ENCODE data around the gene RHBDD3. TPM values are rescaled to one million over a fixed set of nuclear protein-coding genes. Genes with fewer than 3 reads are reported as not detected.

Gene RHBDD3
- polyA plus RNA-seq, 3 donors: 4.0 to 11.1 (median 4.8) TPM

DNA sequence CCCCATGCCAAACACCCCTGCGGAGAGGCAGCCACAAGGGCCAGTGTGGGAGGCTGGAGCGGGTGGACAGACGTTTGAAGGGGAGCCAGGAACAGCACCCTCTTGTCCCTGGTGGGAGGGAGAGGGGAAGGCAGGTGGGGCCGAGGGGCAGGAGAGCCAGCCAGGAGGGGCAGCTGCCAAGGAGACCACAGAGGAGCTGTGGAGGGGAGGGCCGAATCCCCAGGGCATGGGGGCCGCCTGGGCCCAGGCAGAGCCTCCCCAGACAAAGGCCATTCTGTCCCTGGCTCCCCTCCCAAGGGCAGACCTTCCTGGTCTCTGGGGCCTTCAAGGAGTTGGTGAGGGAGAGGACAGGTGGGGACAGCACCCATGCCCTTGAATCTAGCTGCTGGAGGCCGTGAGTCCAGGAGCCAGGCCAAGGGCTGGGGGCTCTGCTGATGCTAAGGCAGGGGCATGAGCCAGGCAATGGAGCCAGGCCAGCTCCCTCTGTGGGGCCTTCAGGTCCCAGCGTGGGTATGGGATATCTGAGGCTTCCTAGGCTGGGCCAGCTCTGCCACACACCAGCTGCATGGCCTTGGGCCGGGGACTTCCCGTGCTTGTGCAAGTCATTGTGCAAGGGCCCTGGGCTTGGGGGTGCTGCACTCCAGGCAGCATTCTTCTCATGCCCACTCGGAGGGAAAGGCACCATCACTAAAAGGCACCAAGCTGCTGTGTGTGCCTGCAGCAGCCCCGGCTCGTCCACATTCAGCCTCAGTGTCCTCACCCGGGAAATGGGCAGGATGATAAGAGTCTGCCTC lies 50.7 kb downstream of the RHBDD3 start:
- Histone ChIP-seq H3K27me3 (ENCODE audit: control insufficient read depth in 2 of 2, insufficient read depth in 2 of 2, low read length in 2 of 2) (no peaks in the 10 kb centered on the region), H3K4me2 (replicated peaks; ENCODE audit: extremely low read depth, low read length, poor library complexity, severe bottlenecking) (no peak overlapping the region), H3K9ac (ENCODE audit: insufficient read depth, low read length, poor library complexity, severe bottlenecking) (no peak overlapping the region), H3K36me3 (replicated peaks in 1 of 2; ENCODE audit: control insufficient read depth in 1 of 2, insufficient read depth in 2 of 2, low read length in 2 of 2) (no peaks in the 10 kb centered on the region), H3K27ac (ENCODE audit: low read depth in 1 of 2, low read length in 2 of 2) (no peak overlapping the region), H4K20me1 (ENCODE audit: insufficient read depth, low read length) (no peaks in the 10 kb centered on the region), H3K4me1 (ENCODE audit: control insufficient read depth in 1 of 2, insufficient read depth in 2 of 2, low read length in 2 of 2) (peaks cover 8% of the 10 kb centered on the region in 2 donors), H3K79me2 (ENCODE audit: insufficient read depth, low read length) (no peaks in the 10 kb centered on the region), H3K4me3 (replicated peaks in 1 of 3; ENCODE audit: low read depth in 2 of 3, low read length in 3 of 3) (no peak overlapping the region), H2AFZ (ENCODE audit: insufficient read depth, low read depth, low read length, poor library complexity, severe bottlenecking) (no peak overlapping the region), H3K9me3 (replicated peaks in 1 of 2; ENCODE audit: control insufficient read depth in 1 of 2, insufficient read depth in 1 of 2, low read length in 2 of 2) (no peaks in the 10 kb centered on the region)
- intact Hi-C loops (cut with micrococcal nuclease): no loop called here
- Mint-ChIP-seq H3K27ac (peak overlapping the region in 2 of 7 donors; percentile 44 to 63), H3K4me3 (no peak overlapping the region), H3K4me1 (peaks cover 8% of the 10 kb centered on the region), H3K27me3 (ENCODE audit: low read depth in 3 of 3) (peaks cover 0 to 5% (median 4%) of the 10 kb centered on the region in 3 donors), H3K9me3 (no peaks in the 10 kb centered on the region), H3K36me3 (no peaks in the 10 kb centered on the region)
- peak; percentile 10 to 73 (median 38) for DNase-seq
- TF ChIP-seq, protein P1, sequence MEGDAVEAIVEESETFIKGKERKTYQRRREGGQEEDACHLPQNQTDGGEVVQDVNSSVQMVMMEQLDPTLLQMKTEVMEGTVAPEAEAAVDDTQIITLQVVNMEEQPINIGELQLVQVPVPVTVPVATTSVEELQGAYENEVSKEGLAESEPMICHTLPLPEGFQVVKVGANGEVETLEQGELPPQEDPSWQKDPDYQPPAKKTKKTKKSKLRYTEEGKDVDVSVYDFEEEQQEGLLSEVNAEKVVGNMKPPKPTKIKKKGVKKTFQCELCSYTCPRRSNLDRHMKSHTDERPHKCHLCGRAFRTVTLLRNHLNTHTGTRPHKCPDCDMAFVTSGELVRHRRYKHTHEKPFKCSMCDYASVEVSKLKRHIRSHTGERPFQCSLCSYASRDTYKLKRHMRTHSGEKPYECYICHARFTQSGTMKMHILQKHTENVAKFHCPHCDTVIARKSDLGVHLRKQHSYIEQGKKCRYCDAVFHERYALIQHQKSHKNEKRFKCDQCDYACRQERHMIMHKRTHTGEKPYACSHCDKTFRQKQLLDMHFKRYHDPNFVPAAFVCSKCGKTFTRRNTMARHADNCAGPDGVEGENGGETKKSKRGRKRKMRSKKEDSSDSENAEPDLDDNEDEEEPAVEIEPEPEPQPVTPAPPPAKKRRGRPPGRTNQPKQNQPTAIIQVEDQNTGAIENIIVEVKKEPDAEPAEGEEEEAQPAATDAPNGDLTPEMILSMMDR (IDR thresholded peaks at IDR 0.05): no peak
- WGBS (ENCODE audit: insufficient coverage): 51% methylated on average over 9 of the region's 14 CpGs

DNA sequence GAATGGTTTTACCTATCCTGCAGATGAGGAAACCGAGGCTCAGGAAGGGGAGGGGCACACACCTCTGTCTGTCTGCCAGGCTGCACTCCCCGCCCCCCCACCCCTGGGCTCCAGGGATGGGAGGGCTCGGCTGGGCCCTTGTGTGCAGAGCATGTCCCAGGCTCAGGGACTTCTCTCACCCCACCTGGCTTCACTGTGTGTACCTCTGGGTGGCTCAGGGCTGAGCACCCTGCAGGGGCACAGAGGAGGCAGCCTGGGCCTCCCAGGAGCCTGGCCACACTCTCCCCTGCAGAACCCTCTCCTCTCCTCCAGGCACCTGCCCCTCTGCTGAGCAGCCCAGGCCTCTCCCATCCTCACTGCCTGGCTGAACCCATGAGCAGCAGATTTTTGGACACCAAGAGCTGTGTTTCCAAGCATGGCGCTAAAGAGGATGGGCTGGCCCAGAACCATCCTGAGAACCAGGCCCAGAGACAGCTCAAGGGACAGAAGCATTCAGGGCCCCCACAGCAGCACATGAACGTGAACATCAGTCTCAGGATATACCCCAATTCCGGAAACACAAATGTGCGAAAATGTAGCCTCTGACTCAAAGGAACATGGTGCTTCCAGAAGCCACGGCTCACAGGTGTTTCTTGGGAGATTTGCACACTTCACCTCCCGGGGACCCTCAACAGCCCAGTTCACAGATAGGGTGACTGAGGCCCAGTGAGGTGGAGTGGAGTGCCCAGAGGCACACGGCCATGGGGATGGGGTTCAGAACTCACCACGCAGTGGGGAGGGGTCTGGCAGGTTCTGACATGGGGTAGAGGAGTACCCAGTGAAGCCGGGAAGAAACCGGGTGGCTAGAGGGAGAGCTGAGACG lies 51.5 kb downstream of the RHBDD3 start:
- peak overlapping the region in 2 of 7 donors; percentile 44 to 63 for H3K27ac Mint-ChIP-seq
- no peaks in the 10 kb centered on the region for H3K79me2 ChIP-seq (ENCODE audit: insufficient read depth, low read length)
- no peak overlapping the region for H3K4me3 Mint-ChIP-seq
- no peaks in the 10 kb centered on the region for H3K36me3 ChIP-seq (replicated peaks in 1 of 2; ENCODE audit: control insufficient read depth in 1 of 2, insufficient read depth in 2 of 2, low read length in 2 of 2)
- WGBS (ENCODE audit: insufficient coverage): 88% methylated on average over 11 of the region's 14 CpGs
- no peaks in the 10 kb centered on the region for H4K20me1 ChIP-seq (ENCODE audit: insufficient read depth, low read length)
- intact Hi-C loops (cut with micrococcal nuclease): no loop called here
- H3K9ac ChIP-seq (ENCODE audit: insufficient read depth, low read length, poor library complexity, severe bottlenecking): no peak overlapping the region
- peaks cover 0 to 5% (median 4%) of the 10 kb centered on the region in 3 donors for H3K27me3 Mint-ChIP-seq (ENCODE audit: low read depth in 3 of 3)
- DNase-seq: no peak
- H3K27me3 ChIP-seq (ENCODE audit: control insufficient read depth in 2 of 2, insufficient read depth in 2 of 2, low read length in 2 of 2): no peaks in the 10 kb centered on the region
- H3K36me3 Mint-ChIP-seq: no peaks in the 10 kb centered on the region
- H3K9me3 Mint-ChIP-seq: no peaks in the 10 kb centered on the region
- H3K4me3 ChIP-seq (replicated peaks in 1 of 3; ENCODE audit: low read depth in 2 of 3, low read length in 3 of 3): no peak overlapping the region
- H3K9me3 ChIP-seq (replicated peaks in 1 of 2; ENCODE audit: control insufficient read depth in 1 of 2, insufficient read depth in 1 of 2, low read length in 2 of 2): no peaks in the 10 kb centered on the region
- H3K27ac ChIP-seq (ENCODE audit: low read depth in 1 of 2, low read length in 2 of 2): no peak overlapping the region
- TF ChIP-seq, protein P1 (IDR thresholded peaks at IDR 0.05): no peak
- H3K4me1 Mint-ChIP-seq: peaks cover 8% of the 10 kb centered on the region
- no peak overlapping the region for H3K4me2 ChIP-seq (replicated peaks; ENCODE audit: extremely low read depth, low read length, poor library complexity, severe bottlenecking)
- no peak overlapping the region for H2AFZ ChIP-seq (ENCODE audit: insufficient read depth, low read depth, low read length, poor library complexity, severe bottlenecking)
- H3K4me1 ChIP-seq (ENCODE audit: control insufficient read depth in 1 of 2, insufficient read depth in 2 of 2, low read length in 2 of 2): peaks cover 8% of the 10 kb centered on the region in 2 donors

All from CD14-positive monocyte (primary cell).